HG03378 (cell line): ENCODE measurements around the gene NAA60.

Source experiments
- ATAC-seq: cut with Tn5 transposase; IDR thresholded peaks from one replicate; pipeline ENCODE4 v1.9.1; 2021; ENCODE audit warnings: mild to moderate bottlenecking, moderate library complexity; ENCODE audit not compliant: unreplicated experiment

Gene NAA60

DNA sequence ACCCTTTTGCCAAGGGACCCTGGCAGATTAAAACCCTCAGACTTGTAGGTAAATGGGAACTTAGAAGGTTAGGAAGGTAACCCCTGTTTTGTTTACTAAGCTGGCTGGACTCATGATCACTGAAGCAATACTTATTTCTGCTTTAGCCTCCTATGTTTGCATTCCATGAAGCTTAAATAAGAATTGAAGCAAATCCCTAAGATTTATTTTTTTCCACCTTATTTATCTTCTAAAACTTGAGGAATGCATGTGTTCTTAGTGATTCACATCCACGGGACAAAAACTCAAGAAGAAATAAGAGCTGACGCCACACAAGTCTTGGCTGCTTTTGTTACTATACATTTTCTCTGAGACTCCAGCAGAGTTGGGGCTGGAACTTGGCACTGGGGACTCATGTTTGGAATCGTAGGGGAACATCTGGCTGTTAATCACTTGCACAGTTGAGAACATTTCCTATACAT, 92.8 kb downstream of the NAA60 start:
- ATAC-seq = no peak
